Cardiac septum (tissue), 1 donor: ENCODE measurements around the gene MYADML2. TPM values are rescaled to one million over a fixed set of nuclear protein-coding genes. Genes with fewer than 3 reads are reported as not detected.
"Not testable (repeated sequence)": the region's sequence is repeated elsewhere in the genome, so short reads cannot be mapped to it uniquely, and the experiment has no call there.

ENCODE experiments used
- DNase-seq: peaks from one replicate; pipeline ENCODE4 v3.0.0-alpha.2; 2020; ENCODE audit warnings: low spot score
- intact Hi-C: fragments of 100-400 bp; cut with DNase I; formaldehyde crosslinking; loops from one replicate; pipeline ENCODE4 v1.14.0; 2022
- total RNA-seq: library from RNA; stranded (reverse); fragmentation: NEBNext Ultra II Directional; extraction: Animal tissue kit (Norgen Biotek cat#: 25700); gene quantifications from one replicate; pipeline ENCODE4 v1.2.1, GENCODE V29; 2021
- donor health status: DM: no; HTN: no; CAD: no.

MYADML2 gene
- total RNA-seq, 1 donor from 2014 or later: 4.4 TPM

DNA sequence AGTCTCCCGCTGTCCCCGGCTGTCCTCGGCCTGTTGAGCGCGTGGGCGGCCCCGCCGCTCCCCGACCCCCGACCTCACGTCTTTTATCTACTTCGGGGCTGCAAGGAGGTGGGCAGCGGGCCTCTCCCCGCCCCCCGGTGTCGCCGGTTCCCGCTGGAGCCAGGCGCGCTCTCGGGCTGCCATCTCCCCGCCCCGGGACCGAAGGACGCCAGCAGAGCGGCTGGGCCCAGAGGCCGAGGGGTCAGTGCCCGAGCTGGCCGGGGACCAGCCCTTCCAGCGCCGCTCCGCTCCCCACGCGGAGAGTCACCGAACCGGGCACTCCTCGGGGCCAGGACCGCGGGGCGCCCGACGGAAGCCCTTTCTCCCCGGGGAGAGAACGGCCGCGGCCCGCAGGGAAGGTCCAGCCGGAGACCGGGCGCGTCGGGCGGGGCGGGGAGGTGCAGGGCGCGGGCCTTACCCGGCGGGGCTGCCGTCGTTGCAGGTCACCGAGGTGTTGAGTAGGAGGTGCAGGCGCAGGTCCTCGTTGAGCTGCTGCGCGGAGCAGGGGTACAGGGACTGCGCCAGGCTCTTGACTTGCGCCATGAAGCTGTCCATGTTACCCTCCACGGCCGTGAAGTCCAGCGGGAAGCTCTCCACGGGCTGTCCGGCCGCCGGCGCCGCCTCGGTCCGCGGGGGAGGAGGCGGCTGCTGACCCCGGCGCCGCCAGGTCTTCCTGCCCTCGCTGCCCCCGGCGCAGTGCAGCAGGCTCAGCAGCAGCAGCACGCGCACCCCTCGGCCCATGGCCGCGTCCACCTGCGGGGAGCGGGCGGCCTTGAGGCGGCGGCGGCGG is 13.3 kb upstream of the MYADML2 start:
- no peak for DNase-seq
- intact Hi-C loops: no loop called here

GRCh38 chr17:81959362-81960129 is 12.5 kb upstream of the MYADML2 start:
- intact Hi-C loops: loop anchor here (1.0 to 5.0 kb wide), 2 partner anchors 62 to 193 kb away; no protein-coding TSS in a partner anchor
- peak; percentile 89 for DNase-seq

DNA sequence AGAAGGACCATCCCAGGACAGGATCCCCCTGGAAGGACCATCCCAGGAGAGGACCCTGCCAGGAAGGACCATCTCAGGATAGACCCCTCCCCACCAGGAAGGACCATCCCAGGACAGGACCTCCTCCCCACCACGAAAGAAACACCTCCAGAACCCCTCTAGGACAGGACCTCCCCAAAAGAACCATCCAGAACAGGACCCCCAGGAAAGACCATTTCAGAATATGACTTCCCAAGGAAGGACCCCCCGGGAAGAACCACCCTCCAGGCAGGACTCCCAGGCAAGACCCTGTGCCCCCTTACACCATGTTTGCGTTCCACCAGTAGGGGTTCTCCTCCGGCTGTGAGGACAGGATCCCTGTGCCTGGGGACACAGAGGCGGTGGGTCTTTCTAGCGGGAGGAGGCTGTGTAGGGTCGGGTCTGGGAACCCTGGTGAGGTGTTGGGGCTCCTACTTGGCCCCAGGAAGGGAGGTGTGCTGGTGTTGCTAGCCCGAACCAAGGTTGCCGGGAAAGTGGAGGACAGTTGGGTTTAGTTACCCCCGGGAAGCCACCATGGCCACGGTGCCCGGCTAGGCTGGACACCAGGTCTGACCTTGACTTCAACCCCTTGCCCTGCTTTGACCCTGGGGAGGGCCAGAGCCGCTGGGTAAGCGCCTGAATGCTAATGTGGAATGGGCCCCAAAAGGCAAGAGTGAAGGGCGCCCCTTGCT is 11.8 kb upstream of the MYADML2 start:
- intact Hi-C loops: loop anchor here (1.0 to 5.0 kb wide), 2 partner anchors 63 to 194 kb away; no protein-coding TSS in a partner anchor
- no peak for DNase-seq

- DNase-seq: no peak
- intact Hi-C loops: loop anchor here (5.0 kb wide), 1 partner anchor 194 kb away; no protein-coding TSS in a partner anchor
These were observed 10.8 kb upstream of the MYADML2 start for GRCh38 chr17:81957691-81958432.

DNA sequence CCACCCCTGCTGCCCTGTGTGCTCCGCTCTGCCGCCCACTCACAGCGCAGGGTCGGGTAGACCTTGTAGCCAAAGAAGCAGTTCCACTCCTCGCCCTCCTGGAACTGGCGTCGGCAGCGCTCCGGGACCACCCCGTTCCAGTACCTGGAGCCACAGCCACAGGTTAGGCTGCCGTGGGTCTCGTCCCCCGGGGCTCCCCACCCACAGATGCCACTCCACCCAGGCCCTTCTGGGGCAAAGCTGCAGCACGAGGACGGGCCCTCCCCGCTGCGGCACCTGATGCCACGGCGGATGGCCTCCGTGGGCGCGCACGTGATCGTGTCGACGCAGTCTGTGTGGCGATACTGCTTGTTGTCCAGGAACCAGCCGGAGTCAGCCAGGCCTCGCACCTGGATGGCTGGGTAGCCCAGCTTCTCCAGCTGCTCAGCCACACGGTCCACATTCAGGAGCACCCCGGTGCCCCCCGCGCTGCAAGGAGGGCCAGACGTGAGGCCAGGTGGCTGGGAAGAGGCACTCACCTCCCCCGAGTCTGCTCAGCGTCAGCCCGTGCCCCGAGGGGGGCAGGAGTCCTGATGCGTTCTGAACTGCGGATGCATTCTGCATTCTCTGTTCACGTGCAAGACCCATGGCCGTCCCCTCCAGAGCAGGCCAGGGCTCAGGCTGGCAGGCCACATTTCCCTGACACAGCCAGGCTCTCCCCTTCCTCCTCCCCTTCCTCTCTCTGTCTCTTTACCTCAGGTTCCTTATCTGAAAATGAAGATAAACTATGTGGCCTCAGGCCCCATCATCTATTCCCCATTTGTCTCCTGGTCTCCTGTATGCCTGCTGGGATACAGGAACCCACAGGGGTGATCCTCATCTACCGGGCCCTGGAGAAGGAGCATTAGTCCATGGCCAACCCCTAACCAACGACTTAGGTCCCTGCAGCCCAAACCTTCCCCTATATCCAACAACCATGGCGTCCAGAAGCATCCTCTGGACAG is 9.9 kb upstream of the MYADML2 start:
- intact Hi-C loops: loop anchor here (5.0 kb wide), 1 partner anchor 195 kb away; no protein-coding TSS in a partner anchor
- DNase-seq: no peak

- intact Hi-C loops: loop anchor here (5.0 kb wide), 1 partner anchor 196 kb away; no protein-coding TSS in a partner anchor
- DNase-seq: no peak
These were observed 8.9 kb upstream of the MYADML2 start for GRCh38 chr17:81955756-81956544.

- DNase-seq: no peak
- intact Hi-C loops: loop anchor here (5.0 kb wide), 1 partner anchor 197 kb away; no protein-coding TSS in a partner anchor
These were observed 8.1 kb upstream of the MYADML2 start for GRCh38 chr17:81955058-81955681.

- intact Hi-C loops: loop anchor here (5.0 kb wide), 1 partner anchor 198 kb away; no protein-coding TSS in a partner anchor
- DNase-seq: no peak
These were observed 7.4 kb upstream of the MYADML2 start for GRCh38 chr17:81954131-81955057.

- intact Hi-C loops, DNase-seq: not testable (repeated sequence)
These were observed 6.4 kb upstream of the MYADML2 start for GRCh38 chr17:81953443-81953842.

DNA sequence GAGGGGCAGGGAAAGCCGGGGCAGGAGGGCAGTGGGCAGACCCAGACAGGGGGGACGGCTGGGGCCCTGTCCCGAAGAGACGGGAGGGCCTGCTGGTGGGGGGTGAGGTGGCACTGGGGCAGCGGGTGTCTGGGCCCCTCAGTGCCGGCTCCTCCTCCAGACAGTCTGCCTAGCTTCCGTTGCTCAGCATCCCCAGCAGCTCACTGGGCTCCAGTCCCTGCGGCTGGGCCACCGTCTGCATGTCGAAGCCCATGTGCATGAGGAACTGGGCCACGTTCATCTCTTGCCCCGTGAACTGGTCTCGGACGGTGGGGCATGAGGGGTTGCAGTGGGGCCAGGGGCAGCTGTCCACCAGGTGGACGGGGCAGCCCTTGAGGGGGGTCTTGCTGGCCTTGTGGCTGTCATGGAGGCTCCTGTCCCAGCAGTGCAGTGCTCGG is 5.8 kb upstream of the MYADML2 start:
- intact Hi-C loops: no loop called here
- DNase-seq: no peak

DNA sequence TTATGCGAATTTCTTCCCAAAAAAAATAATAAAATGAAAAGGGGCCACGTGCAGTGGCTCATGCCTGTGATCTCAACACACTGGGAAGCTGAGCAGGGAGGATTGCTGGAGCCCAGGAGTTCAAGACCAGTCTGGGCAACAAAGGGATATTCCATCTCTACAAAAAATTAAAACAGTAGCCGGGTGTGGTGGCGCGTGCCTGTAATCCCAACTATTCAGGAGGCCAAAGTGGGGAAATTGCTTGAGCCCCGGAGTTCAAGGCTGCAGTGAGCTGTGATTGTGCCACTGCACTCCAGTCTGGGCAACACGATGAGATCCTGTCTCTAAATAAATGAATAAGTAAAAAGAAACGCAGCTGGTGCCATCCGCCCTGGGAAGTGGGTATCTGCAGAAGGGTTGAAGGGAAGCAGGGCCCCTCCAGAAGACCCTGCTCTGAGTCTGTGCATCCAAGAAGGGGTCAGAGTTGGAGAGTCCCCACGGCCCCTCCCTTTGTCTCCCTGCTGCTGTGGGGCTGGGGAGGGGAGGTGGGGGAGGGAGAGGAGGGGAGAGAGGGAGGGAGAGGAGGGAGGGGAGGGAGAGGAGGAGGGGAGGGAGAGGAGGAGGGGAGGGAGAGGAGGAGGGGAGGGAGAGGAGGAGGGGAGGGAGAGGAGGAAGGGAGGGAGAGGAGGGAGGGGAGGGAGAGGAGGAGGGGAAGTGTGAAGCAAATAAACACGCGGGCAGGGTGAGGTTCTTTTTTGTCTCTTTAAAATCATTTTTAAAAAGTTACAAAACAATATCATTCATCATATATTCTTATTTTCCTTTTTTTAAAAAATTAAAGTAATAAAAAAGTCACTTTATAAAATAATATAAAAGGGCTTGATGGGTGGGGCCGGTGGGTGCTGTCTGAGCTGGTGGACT is 5.0 kb upstream of the MYADML2 start:
- intact Hi-C loops: no loop called here
- DNase-seq: no peak

- DNase-seq: no peak
These were observed 3.5 kb upstream of the MYADML2 start for GRCh38 chr17:81950501-81950900.

GRCh38 chr17:81948635-81949378 is 1.8 kb upstream of the MYADML2 start:
- intact Hi-C loops: no loop called here
- no peak for DNase-seq

More at GRCh38 chr17:81950501-81950900, 3.5 kb upstream of the MYADML2 start:
- intact Hi-C loops: no loop called here

GRCh38 chr17:81944858-81945257 is 2.2 kb downstream of the MYADML2 start:
- DNase-seq: no peak
- intact Hi-C loops: no loop called here
